HG02884 (cell line): ENCODE measurements around the gene VSTM2L.
A peak's percentile ranks its signal among the peaks of the same experiment; 100 is the strongest.

Experiments
- ATAC-seq: cut with Tn5 transposase; IDR thresholded peaks from one replicate; pipeline ENCODE4 v1.9.1; 2021; ENCODE audit warnings: mild to moderate bottlenecking, moderate library complexity; ENCODE audit not compliant: unreplicated experiment

VSTM2L gene

GRCh38 chr20:37986044-37986858 is 83.3 kb downstream of the VSTM2L start:
- no peak for ATAC-seq

GRCh38 chr20:37986873-37987601 is 84.1 kb downstream of the VSTM2L start:
- no peak for ATAC-seq

DNA sequence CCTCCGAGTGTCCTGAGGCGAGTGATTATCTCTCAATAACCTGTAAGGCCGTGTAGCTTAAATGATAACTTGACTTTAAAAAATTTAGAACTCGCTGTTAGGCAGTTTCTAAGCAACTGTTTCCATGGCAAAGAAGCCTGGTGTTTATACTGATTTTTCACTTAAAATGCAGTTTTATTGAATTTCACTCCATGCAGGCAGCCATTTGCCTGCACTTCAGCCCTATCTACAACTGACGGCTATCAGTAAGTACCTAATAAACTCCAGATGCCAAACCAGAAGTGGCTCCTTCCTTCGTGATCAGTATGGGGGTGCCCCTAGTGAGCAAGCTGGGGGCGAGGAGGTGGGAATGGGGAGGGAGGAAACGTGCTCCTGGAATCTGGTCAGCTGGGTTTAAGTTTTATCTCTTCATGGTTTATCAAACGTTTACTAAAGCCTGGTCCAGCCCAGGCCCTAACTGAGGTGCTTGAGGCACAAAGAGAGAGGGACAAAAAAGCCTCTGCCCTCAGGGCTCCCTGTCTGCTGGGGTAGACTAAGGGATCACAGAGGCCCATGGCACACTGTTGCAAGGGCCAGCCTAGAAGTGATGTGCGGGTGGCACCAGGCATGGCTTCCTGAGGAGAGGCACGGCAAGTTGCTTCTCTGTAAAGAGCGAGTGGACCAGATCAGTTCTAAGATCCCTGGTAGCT is 84.8 kb downstream of the VSTM2L start:
- ATAC-seq, result no peak

GRCh38 chr20:37988306-37988954 is 85.5 kb downstream of the VSTM2L start:
- ATAC-seq, result no peak

DNA sequence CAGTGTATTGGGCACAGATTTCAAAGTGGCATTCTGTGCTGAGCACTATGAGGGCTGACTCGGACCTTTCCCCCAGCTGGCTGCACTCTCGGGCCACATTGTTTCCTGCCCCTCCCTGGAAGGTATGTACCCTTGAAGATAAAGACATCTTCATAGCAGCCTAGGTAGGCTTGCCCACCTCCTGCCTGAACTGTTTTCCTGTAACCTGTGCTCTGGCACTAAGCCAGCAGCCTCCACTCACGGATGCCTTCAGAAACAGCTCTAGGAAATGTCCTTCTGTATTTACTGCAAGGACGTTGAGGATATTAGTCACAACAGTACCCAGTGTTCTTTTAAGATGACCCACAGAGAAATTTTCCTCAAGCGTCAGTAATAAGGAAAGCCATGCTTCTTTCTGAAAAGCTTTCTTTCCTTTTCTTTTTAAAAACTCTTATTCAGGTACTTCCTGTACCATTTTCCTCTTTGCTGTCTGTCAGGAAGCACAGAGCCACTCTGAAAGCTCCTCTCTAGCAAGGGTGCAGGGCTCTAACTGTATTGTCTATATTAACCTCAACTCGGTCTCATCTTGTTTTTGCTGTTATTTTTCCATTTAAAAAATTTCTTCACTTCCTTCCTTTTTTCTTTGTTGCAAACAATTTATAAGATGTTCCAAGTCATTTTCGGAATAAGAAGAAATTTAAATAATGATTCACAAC is 86.8 kb downstream of the VSTM2L start:
- no peak for ATAC-seq

GRCh38 chr20:37990571-37991151 is 87.7 kb downstream of the VSTM2L start:
- ATAC-seq, result peak; percentile 92

DNA sequence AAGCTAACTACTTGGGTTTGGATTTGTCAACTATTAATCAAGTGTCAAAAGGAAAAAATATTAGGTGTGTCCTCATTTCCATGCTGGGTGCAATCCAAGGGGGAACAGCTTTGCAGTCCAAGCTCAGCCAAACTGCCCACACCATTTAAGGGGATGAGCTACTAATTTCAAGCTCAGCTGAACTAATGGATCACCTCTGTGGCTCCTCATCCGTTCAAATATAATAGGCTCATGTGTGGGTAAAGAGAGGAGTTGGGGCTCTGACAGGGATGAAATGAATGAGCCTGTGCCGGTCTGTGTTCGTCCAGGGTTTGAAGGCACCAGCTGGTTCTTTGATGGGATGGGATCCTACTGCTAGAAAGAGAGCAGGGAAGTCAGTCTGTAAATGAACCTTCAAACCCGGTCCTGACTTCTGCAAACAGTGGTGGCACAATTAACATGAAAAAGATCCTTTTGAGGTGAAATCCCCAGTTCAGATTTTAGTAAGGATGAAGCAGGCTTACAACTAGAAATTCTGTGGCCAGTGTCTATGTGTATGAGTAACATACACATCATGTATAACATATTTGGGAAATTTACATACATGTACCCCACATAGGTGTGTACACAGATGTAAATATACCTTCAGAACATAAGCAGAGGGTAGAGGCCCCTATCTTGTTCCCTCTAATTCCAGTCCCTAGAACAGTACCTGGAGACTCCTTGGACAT is 88.4 kb downstream of the VSTM2L start:
- ATAC-seq, result no peak

DNA sequence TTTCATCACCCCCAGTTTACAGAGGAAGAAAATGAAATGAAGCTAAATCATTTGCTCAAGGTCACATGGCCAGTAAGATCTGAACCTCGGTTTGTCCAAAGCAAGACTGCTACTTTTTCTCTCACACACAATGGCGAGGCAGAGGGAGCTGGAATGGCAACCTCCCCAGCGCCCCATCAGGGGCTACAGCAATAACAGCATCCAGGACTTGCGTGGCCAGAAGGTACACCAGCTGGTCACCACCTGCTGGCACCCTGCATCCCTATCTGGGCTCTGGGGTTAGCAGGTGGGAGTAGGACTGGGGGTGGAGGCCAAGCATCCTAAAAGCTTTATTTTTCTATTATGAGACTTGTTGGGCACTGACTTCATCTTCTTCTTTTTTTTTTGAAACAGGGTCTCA is 89.0 kb downstream of the VSTM2L start:
- no peak for ATAC-seq

GRCh38 chr20:37992802-37993409 is 90.0 kb downstream of the VSTM2L start:
- ATAC-seq, result no peak

GRCh38 chr20:37994512-37994911 is 91.6 kb downstream of the VSTM2L start:
- ATAC-seq, result no peak
